Stimulated activated CD8-positive, alpha-beta memory T cell treated with anti-CD3 and anti-CD28 coated beads, Interleukin-4, amount 100 ng/mL, for 24 hours (primary cell): Measurements from ENCODE around the gene NEDD4.
"Not testable (repeated sequence)": the region's sequence is repeated elsewhere in the genome, so short reads cannot be mapped to it uniquely, and the experiment has no call there.

Experiments
- DNase-seq: peaks from one replicate; pipeline ENCODE4 v3.0.0-alpha.2; 2020; ENCODE audit warnings: low read depth

NEDD4 gene

GRCh38 chr15:55954862-55955605 is 38.4 kb downstream of the NEDD4 start:
- no peak for DNase-seq

GRCh38 chr15:55952501-55953274 is 40.7 kb downstream of the NEDD4 start:
- DNase-seq, result not testable (repeated sequence)

- not testable (repeated sequence) for DNase-seq
Measured at GRCh38 chr15:55944606-55945005, 48.8 kb downstream of the NEDD4 start.

- DNase-seq, result no peak
Measured at GRCh38 chr15:55942332-55942731, 51.1 kb downstream of the NEDD4 start.

- no peak for DNase-seq
Measured at GRCh38 chr15:55937040-55937439, 56.4 kb downstream of the NEDD4 start.

- DNase-seq, result no peak
Measured at GRCh38 chr15:55928955-55929354, 64.5 kb downstream of the NEDD4 start.

DNA sequence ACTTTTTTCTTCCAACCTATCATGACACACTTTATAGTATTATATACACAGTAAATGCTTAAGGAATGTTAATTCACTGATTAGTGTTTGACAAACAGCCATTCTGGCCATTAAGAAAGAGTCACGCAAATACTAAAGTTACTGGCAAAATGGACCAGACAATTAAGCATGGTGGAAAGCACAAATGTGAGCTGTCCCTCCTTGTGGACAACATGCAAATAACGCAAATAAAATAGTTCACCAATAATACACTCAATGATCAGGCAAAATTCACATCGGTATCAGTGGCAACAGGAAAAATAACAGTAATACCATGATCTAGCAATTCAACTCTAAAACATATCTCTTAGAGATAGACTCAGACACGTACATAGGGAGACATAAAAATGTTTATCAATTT is 71.7 kb downstream of the NEDD4 start:
- no peak for DNase-seq

- no peak for DNase-seq
Measured at GRCh38 chr15:55917881-55918296, 75.5 kb downstream of the NEDD4 start.

GRCh38 chr15:55916666-55917409 is 76.6 kb downstream of the NEDD4 start:
- no peak for DNase-seq

DNA sequence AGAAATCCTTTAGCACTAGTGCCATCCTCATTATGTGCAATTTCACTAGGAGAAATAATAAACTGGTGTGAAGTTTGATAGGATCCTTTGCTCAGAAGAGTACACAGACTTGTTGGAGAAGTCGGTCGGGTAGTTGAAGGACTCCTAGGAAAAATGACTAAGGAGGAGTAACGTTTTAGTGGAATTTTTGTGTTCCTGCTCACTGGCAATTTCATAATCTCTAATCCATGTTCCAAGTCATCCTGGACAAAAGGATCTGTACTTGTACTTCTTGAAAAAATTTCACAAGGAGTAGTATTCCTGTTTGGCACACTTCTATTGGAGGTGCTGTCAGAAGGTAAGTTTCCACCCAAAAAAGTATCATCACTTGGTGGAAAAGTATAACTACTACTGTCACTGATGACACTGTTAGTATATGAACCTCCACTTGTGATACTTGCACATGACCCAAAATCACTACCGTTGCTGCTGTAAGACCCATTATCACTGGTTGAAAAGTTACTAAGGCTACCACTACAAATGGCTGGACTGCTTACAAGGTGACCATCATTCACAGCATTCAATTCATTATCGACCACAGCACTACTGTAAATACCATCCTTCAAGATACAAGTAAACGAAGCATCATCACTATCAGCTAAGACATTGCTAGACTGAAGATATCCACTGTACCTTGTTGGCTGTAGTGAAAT is 77.4 kb downstream of the NEDD4 start:
- DNase-seq, result no peak

GRCh38 chr15:55915221-55915620 is 78.2 kb downstream of the NEDD4 start:
- no peak for DNase-seq

DNA sequence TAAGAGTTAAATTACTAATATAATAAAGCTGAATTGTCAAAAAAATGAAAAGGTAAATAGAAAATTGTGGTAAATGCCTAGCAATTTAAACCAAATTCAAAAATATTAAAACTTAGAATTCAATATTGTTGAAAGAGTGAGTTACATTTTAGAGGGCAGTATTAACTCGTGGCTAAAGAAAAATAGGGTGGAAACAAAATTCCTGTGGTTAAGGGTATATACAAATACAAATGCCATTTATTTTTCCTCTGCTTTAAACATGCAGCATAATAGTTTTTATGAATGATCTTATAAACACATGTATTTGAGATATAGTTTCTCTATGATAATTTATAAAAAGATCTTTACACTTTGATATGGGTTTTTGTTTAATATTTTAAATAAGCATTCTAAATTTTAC is 79.0 kb downstream of the NEDD4 start:
- DNase-seq, result no peak

DNA sequence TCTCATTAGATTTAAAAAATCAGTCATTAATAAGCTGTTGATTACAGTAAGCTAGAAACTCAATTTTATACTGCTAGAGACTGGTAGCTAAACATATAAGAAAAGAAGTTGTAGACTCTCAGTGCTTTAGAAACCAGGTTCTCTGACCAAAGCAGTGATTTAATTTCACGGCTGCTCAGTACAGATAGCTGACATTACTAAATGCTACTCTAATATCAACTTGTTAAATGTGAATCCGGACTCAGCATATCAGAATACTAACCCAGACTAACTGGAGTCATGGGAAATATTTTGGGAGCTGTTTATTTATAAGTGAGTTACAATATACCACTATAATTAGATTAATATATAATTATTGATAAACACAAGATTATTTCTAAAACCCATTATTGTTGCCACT is 80.4 kb downstream of the NEDD4 start:
- no peak for DNase-seq

DNA sequence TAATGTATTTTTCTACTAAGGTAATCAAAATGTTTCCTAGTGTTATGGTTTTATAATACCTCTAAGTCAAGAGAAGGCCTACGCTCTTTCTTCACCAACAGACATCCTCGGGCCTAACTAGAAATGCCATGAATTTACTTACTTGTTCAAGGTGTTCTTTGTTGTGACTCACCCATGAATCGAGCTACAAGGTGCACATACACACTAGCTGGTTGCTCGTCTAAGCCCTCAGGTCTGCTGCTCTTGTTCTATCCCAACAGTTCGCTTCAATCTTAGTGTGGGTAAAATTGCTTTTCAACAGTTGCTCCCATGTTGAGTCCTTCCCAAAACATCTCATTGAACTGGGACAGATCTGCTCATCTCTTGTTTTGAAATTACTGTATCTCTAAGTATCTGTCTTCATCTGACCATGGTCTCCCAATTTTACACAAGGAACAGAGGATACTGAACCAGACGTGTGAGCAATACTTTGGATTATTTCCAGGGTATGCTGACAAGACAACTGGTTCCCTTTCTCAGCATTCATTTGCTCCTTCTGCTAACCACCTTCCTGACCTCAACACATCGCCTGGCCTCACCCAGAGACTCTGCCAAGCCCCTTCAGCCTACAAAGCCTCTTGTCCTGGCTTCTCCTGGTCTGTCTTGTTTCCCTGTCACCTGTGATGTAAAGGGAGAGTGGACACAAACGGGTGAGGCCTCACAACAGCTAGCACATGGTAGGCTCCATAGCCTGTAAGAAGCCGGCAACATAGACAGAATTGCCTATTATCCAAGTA is 84.2 kb downstream of the NEDD4 start:
- no peak for DNase-seq

DNA sequence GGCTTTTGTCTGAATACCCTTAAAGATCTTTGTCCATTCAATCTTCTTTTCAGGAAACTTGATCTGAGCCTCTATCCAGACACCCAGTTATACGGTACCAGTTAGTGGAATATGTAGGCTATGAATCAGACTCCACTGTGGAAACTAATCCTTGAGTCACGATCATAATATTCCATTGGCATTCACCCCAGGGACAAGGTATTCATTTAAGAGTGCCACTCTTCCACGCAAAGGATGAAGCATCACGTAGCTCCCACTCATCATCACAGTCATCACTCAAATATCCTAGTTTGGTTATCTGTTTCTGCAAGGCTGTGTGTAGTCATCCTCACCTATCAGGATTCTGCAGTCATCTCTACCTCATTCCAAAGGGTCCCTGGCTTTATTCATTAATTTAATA is 85.6 kb downstream of the NEDD4 start:
- DNase-seq, result no peak

GRCh38 chr15:55902981-55903380 is 90.4 kb downstream of the NEDD4 start:
- no peak for DNase-seq

DNA sequence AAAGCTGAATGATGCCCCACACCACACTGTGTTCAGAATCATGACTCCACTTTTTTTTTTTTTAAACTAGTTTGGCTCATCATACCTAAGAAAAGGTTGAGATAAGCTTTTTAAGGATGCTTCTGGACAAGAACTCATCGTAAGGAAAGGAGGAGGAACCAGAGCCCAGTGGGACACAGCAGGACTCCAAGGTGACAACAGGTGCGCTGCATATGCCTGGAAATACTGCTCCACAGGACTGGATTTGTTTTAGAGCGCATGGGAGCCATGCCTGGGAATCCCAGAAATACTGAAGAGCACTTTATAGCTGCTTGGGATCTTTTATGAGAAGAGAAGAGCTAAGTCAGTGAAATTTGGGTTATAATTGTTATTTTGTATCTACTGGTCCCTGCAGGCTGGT is 93.4 kb downstream of the NEDD4 start:
- DNase-seq, result no peak

GRCh38 chr15:55899537-55899936 is 93.9 kb downstream of the NEDD4 start:
- no peak for DNase-seq

- DNase-seq, result no peak
Measured at GRCh38 chr15:55897560-55898336, 95.7 kb downstream of the NEDD4 start.

GRCh38 chr15:55894399-55894965 is 98.9 kb downstream of the NEDD4 start:
- DNase-seq, result no peak
